Caco-2 (cell line): Measurements from ENCODE around the gene DCXR. TPM values are rescaled to one million over a fixed set of nuclear protein-coding genes. Genes with fewer than 3 reads are reported as not detected.
A peak's percentile ranks its signal among the peaks of the same experiment; 100 is the strongest.

Experiments
- BruUV-seq: library from RNA; stranded (reverse); fragments of 400-500 nt; replicated peaks from 2 replicates; lab custom pipeline; 2021; lab: Mats Ljungman, UMichigan
- CTCF ChIA-PET: fragments of 300-600 bp; sonication (Branson Sonifier 250); formaldehyde crosslinking; loops from one replicate; lab custom pipeline; 2022; ENCODE audit warnings: antibody characterized with exemption; lab: Charles Lee
- POLR2A ChIA-PET: fragments of 300-600 bp; sonication (Branson Sonifier 250); formaldehyde crosslinking; loops from one replicate; lab custom pipeline; 2022; ENCODE audit warnings: antibody characterized with exemption; lab: Charles Lee
- DNase-seq, 2 experiments: peaks; one replicate each; pipeline versions ENCODE4 v3.0.0 to v3.0.0-alpha.2; 2020 to 2022
- H3K27me3 ChIP-seq: replicated peaks from 2 replicates; pipeline ENCODE4 v1.6.0; 2011; ENCODE audit warnings: low read length; ENCODE audit not compliant: control insufficient read depth, insufficient read depth
- H3K36me3 ChIP-seq: 2 replicates; pipeline ENCODE4 v1.5.1; 2011; ENCODE audit warnings: low read length; ENCODE audit not compliant: control insufficient read depth, insufficient read depth
- H3K4me1 ChIP-seq: fragments of 250-450 bp; sonication (Bioruptor Pico); 2 replicates; pipeline ENCODE4 v1.5.1; 2020; ENCODE audit warnings: mild to moderate bottlenecking
- H3K4me3 ChIP-seq: 2 replicates; pipeline ENCODE4 v1.5.1; 2011; ENCODE audit warnings: low read depth, mild to moderate bottlenecking, control low read depth, low read length
- H3K9me3 ChIP-seq: fragments of 250-450 bp; sonication (Bioruptor Pico); 2 replicates; pipeline ENCODE4 v1.5.1; 2020; ENCODE audit warnings: mild to moderate bottlenecking, moderate library complexity
- H3K27ac Mint-ChIP-seq: one replicate; pipeline ENCODE4 v1.8.0; 2022; ENCODE audit warnings: mixed read lengths; ENCODE audit not compliant: unreplicated experiment
- H3K27me3 Mint-ChIP-seq: one replicate; pipeline ENCODE4 v1.8.0; 2022; ENCODE audit warnings: mixed read lengths; ENCODE audit not compliant: insufficient read depth, unreplicated experiment
- H3K36me3 Mint-ChIP-seq: one replicate; pipeline ENCODE4 v1.8.0; 2022; ENCODE audit warnings: mild to moderate bottlenecking, mixed read lengths; ENCODE audit not compliant: insufficient read depth, unreplicated experiment
- H3K4me1 Mint-ChIP-seq: one replicate; pipeline ENCODE4 v1.8.0; 2022; ENCODE audit warnings: low read depth, mixed read lengths; ENCODE audit not compliant: unreplicated experiment
- H3K4me3 Mint-ChIP-seq: one replicate; pipeline ENCODE4 v1.8.0; 2022; ENCODE audit warnings: mild to moderate bottlenecking, moderate library complexity, mixed read lengths; ENCODE audit not compliant: unreplicated experiment
- H3K9me3 Mint-ChIP-seq: one replicate; pipeline ENCODE4 v1.8.0; 2022; ENCODE audit warnings: mixed read lengths; ENCODE audit not compliant: unreplicated experiment
- CTCF ChIP-seq, 2 experiments: fragments of 200-600 bp in 1 of 2; IDR thresholded peaks; 1 replicate in 1 of 2; 2 replicates in 1 of 2; pipeline versions ENCODE4 v1.5.1 to v1.8.0; 2011 to 2022; ENCODE audit warnings: antibody characterized with exemption in 1 of 2, control low read depth in 1 of 2, inconsistent platforms in 1 of 2, low read depth in 1 of 2, low read length in 1 of 2, mild to moderate bottlenecking in 1 of 2, moderate library complexity in 1 of 2; ENCODE audit not compliant: insufficient read depth in 1 of 2, severe bottlenecking in 1 of 2, unreplicated experiment in 1 of 2
- intact Hi-C: fragments of 100-400 bp; cut with micrococcal nuclease; formaldehyde crosslinking; loops from one replicate; pipeline ENCODE4 v1.10.0; 2022; ENCODE audit not compliant: unreplicated experiment
- total RNA-seq: library from RNA; stranded (reverse); gene quantifications from 2 replicates; pipeline ENCODE4 v1.2.3, GENCODE V29; 2022

Gene DCXR
- total RNA-seq, 1 experiment from 2014 or later, result 197 TPM

GRCh38 chr17:82014432-82014831, 23.1 kb downstream of the DCXR start:
- H3K9me3 ChIP-seq, result no peaks in the 10 kb centered on the region
- BruUV-seq, result no TSS peak
- no peak overlapping the region for H3K4me3 Mint-ChIP-seq
- H3K4me1 ChIP-seq, result 0 out of 2 replicates have a peak, but pooled peaks cover 4% of the 10 kb centered on the region
- H3K9me3 Mint-ChIP-seq, result no peaks in the 10 kb centered on the region
- no peaks in the 10 kb centered on the region for H3K27me3 Mint-ChIP-seq
- ChIA-PET POLR2A (no interaction called here), CTCF (no interaction called here)
- no peaks in the 10 kb centered on the region for H3K4me1 Mint-ChIP-seq
- peaks cover 31% of the 10 kb centered on the region for H3K36me3 Mint-ChIP-seq
- intact Hi-C loops, result no loop called here
- no peaks in the 10 kb centered on the region; the same call in 1 of the 2 replicates for H3K36me3 ChIP-seq
- no peak overlapping the region for H3K27ac Mint-ChIP-seq
- H3K4me3 ChIP-seq, result no peak overlapping the region
- no peak for DNase-seq
- no peaks in the 10 kb centered on the region for H3K27me3 ChIP-seq
- no peak for TF ChIP-seq CTCF (IDR thresholded peaks at IDR 0.05; ENCODE audit: insufficient read depth in 1 of 2, low read depth in 1 of 2, low read length in 1 of 2, severe bottlenecking in 1 of 2, unreplicated experiment in 1 of 2)

DNA sequence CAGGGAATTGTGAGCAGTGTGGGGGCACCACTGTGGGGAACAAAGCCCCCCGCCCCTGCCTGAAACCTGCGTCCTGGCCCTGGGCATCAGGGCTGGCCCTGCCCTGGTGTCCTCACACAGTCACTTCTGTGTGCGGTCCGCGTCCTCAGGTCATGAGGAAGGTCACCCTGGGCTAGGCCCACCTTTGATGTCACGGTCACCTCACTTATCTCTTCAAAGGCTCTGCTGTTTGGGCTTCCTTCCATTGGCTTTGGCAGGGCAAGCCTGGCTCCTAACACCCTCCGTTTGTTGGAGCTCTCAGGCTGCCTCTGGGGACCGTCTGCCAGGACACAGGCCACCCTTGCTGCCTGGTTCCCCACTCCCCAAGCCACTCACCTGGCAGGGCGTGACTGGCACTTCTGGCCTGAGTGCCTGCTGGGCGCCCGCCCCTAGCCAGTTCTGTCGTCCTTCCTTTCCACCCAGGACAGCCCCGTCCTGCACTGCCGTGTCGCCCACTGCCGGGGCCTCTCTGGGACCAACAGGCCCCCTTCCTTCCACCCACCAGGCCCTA, 23.6 kb downstream of the DCXR start:
- Histone ChIP-seq H3K36me3 (no peaks in the 10 kb centered on the region; the same call in 1 of the 2 replicates), H3K4me3 (no peak overlapping the region), H3K9me3 (no peaks in the 10 kb centered on the region), H3K4me1 (0 out of 2 replicates have a peak, but pooled peaks cover 4% of the 10 kb centered on the region), H3K27me3 (no peaks in the 10 kb centered on the region)
- ChIA-PET POLR2A (no interaction called here), CTCF (no interaction called here)
- Mint-ChIP-seq H3K9me3 (no peaks in the 10 kb centered on the region), H3K36me3 (peaks cover 28% of the 10 kb centered on the region), H3K4me1 (no peaks in the 10 kb centered on the region), H3K27me3 (no peaks in the 10 kb centered on the region), H3K4me3 (no peak overlapping the region), H3K27ac (no peak overlapping the region)
- no peak for DNase-seq
- no peak for TF ChIP-seq CTCF (IDR thresholded peaks at IDR 0.05; ENCODE audit: insufficient read depth in 1 of 2, low read depth in 1 of 2, low read length in 1 of 2, severe bottlenecking in 1 of 2, unreplicated experiment in 1 of 2)
- intact Hi-C loops, result no loop called here
- no TSS peak for BruUV-seq

DNA sequence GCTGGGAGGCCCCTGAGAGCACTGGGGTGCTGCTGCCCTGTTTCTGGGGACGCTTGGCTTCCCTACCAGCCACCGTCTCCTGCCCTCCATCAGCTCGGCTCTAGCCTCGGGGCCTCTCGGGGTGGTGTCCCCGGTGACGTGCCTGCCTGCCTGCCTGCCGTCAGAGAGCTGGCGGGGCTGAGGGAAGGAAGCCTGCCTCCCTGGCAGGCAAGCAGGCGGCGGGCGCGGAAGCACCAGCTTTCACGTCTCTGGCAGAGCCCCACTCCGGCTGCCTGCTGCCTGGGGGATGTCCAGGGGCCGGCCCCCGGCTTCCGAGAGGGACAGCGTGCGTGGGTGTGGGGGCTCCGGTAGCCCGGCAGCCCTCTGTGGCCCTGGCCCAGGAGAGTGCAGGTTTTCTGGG, 24.2 kb downstream of the DCXR start:
- no peak for DNase-seq
- TF ChIP-seq CTCF (IDR thresholded peaks at IDR 0.05; ENCODE audit: insufficient read depth in 1 of 2, low read depth in 1 of 2, low read length in 1 of 2, severe bottlenecking in 1 of 2, unreplicated experiment in 1 of 2), result no peak
- H3K4me3 ChIP-seq, result no peak overlapping the region
- H3K27me3 Mint-ChIP-seq, result no peaks in the 10 kb centered on the region
- peaks cover 25% of the 10 kb centered on the region for H3K36me3 Mint-ChIP-seq
- peak overlapping the region; percentile 55 for H3K27ac Mint-ChIP-seq
- H3K4me1 ChIP-seq, result 0 out of 2 replicates have a peak, but pooled peaks cover 4% of the 10 kb centered on the region
- intact Hi-C loops, result no loop called here
- no peaks in the 10 kb centered on the region for H3K9me3 Mint-ChIP-seq
- H3K4me1 Mint-ChIP-seq, result no peaks in the 10 kb centered on the region
- no peaks in the 10 kb centered on the region for H3K36me3 ChIP-seq
- H3K27me3 ChIP-seq, result no peaks in the 10 kb centered on the region
- ChIA-PET POLR2A (no interaction called here), CTCF (no interaction called here)
- BruUV-seq, result no TSS peak
- no peak overlapping the region for H3K4me3 Mint-ChIP-seq
- no peaks in the 10 kb centered on the region for H3K9me3 ChIP-seq
